H1 (cell line): Measurements from ENCODE around the gene P4HB. TPM values are rescaled to one million over a fixed set of nuclear protein-coding genes. Genes with fewer than 3 reads are reported as not detected.

Experiments
- CTCF ChIA-PET: fragments of 300-600 bp; sonication (Branson Sonifier 250); formaldehyde crosslinking; loops from one replicate; lab custom pipeline; 2021; ENCODE audit not compliant: partially characterized antibody; lab: Charles Lee
- POLR2A ChIA-PET: fragments of 300-600 bp; sonication (Branson Sonifier 250); formaldehyde crosslinking; loops from one replicate; lab custom pipeline; 2021; ENCODE audit warnings: inconsistent platforms; ENCODE audit not compliant: partially characterized antibody; lab: Charles Lee
- DNase-seq, 2 experiments: peaks; one replicate each; pipeline versions ENCODE4 v3.0.0 to v3.0.0-alpha.2; 2010 to 2022; ENCODE audit warnings: low spot score in 2 of 2, low read depth in 1 of 2, mixed read lengths in 1 of 2
- FAIRE-seq: peaks from 2 replicates; lab custom pipeline; 2011; peaks lifted over from hg19 to GRCh38; lab: Jason Lieb, UNC
- H2AFZ ChIP-seq: 2 replicates; pipeline ENCODE4 v1.8.1; 2012; ENCODE audit warnings: low read length, inconsistent platforms
- H2AK5ac ChIP-seq: 2 replicates; pipeline ENCODE4 v1.6.1; 2013; ENCODE audit warnings: low read depth, low read length
- H2BK120ac ChIP-seq: replicated peaks from 2 replicates; pipeline ENCODE3; 2013; ENCODE audit warnings: low read depth, low read length, inconsistent platforms
- H2BK12ac ChIP-seq: 2 replicates; pipeline ENCODE4 v1.6.1; 2013; ENCODE audit warnings: low read depth, low read length
- H2BK15ac ChIP-seq: 2 replicates; pipeline ENCODE4 v1.6.1; 2013; ENCODE audit warnings: low read length
- H2BK20ac ChIP-seq: 2 replicates; pipeline ENCODE4 v1.6.1; 2013; ENCODE audit warnings: low read length
- H2BK5ac ChIP-seq: 2 replicates; pipeline ENCODE4 v1.6.1; 2013; ENCODE audit warnings: low read depth, low read length
- H3K14ac ChIP-seq: 2 replicates; pipeline ENCODE4 v1.6.1; 2013; ENCODE audit warnings: inconsistent platforms; ENCODE audit not compliant: insufficient read length
- H3K18ac ChIP-seq: 2 replicates; pipeline ENCODE4 v1.6.1; 2013; ENCODE audit warnings: low read length; ENCODE audit errors: extremely low read depth
- H3K23ac ChIP-seq: 2 replicates; pipeline ENCODE4 v1.6.1; 2013; ENCODE audit warnings: inconsistent platforms; ENCODE audit not compliant: insufficient read length
- H3K23me2 ChIP-seq: 2 replicates; pipeline ENCODE4 v1.6.1; 2013; ENCODE audit warnings: low read depth, low read length
- H3K27ac ChIP-seq: 2 replicates; pipeline ENCODE4 v1.6.1; 2011; ENCODE audit warnings: low read depth, low read length, inconsistent platforms
- H3K27me3 ChIP-seq, 4 experiments: replicated peaks in 1 of 4; 1 replicate in 1 of 4; 2 replicates in 3 of 4; pipeline versions ENCODE4 v1.6.1 to v1.8.1; 2011 to 2013; ENCODE audit warnings: low read length in 3 of 4, mild to moderate bottlenecking in 3 of 4, inconsistent platforms in 2 of 4, mixed read lengths in 2 of 4, moderate library complexity in 1 of 4; ENCODE audit not compliant: control insufficient read depth in 3 of 4, insufficient read depth in 3 of 4; ENCODE audit errors: extremely low read depth in 1 of 4
- H3K36me3 ChIP-seq, 4 experiments: 2 replicates each; pipeline versions ENCODE4 v1.6.1 to v1.8.1; 2011 to 2013; ENCODE audit warnings: mild to moderate bottlenecking in 4 of 4, low read length in 3 of 4, moderate library complexity in 2 of 4, control low read depth in 1 of 4, inconsistent platforms in 1 of 4; ENCODE audit not compliant: insufficient read depth in 4 of 4, control insufficient read depth in 2 of 4
- H3K4ac ChIP-seq: replicated peaks from 2 replicates; pipeline ENCODE3; 2013; ENCODE audit warnings: low read length, low read depth, mixed read lengths, inconsistent platforms; ENCODE audit not compliant: insufficient read length
- H3K4me1 ChIP-seq, 4 experiments: replicated peaks in 1 of 4; 1 replicate in 1 of 4; 2 replicates in 3 of 4; pipeline versions ENCODE4 v1.6.1 to v1.8.1; 2011 to 2013; ENCODE audit warnings: low read length in 3 of 4, inconsistent platforms in 2 of 4, mixed read lengths in 1 of 4; ENCODE audit not compliant: insufficient read depth in 4 of 4, control insufficient read depth in 3 of 4
- H3K4me2 ChIP-seq, 2 experiments: 2 replicates each; pipeline versions ENCODE4 v1.6.1 to v1.8.1; 2011 to 2013; ENCODE audit warnings: low read depth in 2 of 2, low read length in 2 of 2, control low read depth in 1 of 2, inconsistent platforms in 1 of 2, mild to moderate bottlenecking in 1 of 2; ENCODE audit not compliant: insufficient read depth in 1 of 2
- H3K4me3 ChIP-seq, 4 experiments: fragments of 200-600, 300-600 bp in 1 of 4; sonication (generic), shearing (Covaris generic), sonication (Bioruptor Twin) in 1 of 4; 2 replicates each; pipeline versions ENCODE4 v1.5.1 to v1.8.1; 2011 to 2016; ENCODE audit warnings: low read length in 4 of 4, low read depth in 3 of 4, control low read depth in 2 of 4, inconsistent platforms in 2 of 4, mild to moderate bottlenecking in 2 of 4, mixed read lengths in 1 of 4, moderate library complexity in 1 of 4; ENCODE audit not compliant: insufficient read depth in 2 of 4; ENCODE audit errors: extremely low read depth in 1 of 4
- H3K56ac ChIP-seq: replicated peaks from 2 replicates; pipeline ENCODE3; 2013; ENCODE audit warnings: low read depth, mild to moderate bottlenecking, mixed read lengths, low read length, inconsistent platforms; ENCODE audit not compliant: insufficient read length
- H3K79me1 ChIP-seq: 2 replicates; pipeline ENCODE4 v1.6.1; 2013; ENCODE audit warnings: low read depth, low read length, control low read depth
- H3K79me2 ChIP-seq, 2 experiments: 2 replicates each; pipeline versions ENCODE4 v1.6.1 to v1.8.1; 2012 to 2013; ENCODE audit warnings: low read length in 2 of 2, mild to moderate bottlenecking in 2 of 2, inconsistent platforms in 1 of 2; ENCODE audit not compliant: insufficient read depth in 2 of 2, control insufficient read depth in 1 of 2
- H3K9ac ChIP-seq, 4 experiments: replicated peaks in 1 of 4; 1 replicate in 1 of 4; 2 replicates in 3 of 4; pipeline versions ENCODE4 v1.6.1 to v1.8.1; 2011 to 2013; ENCODE audit warnings: low read depth in 3 of 4, low read length in 3 of 4, control low read depth in 2 of 4, mild to moderate bottlenecking in 2 of 4, moderate library complexity in 2 of 4, inconsistent platforms in 1 of 4; ENCODE audit errors: extremely low read depth in 1 of 4
- H3K9me3 ChIP-seq, 2 experiments: 2 replicates each; pipeline versions ENCODE4 v1.6.1 to v1.8.1; 2012 to 2013; ENCODE audit warnings: mild to moderate bottlenecking in 2 of 2, moderate library complexity in 2 of 2, control low read depth in 1 of 2, inconsistent platforms in 1 of 2, low read depth in 1 of 2, low read length in 1 of 2, mixed read lengths in 1 of 2; ENCODE audit not compliant: insufficient read depth in 2 of 2
- H4K20me1 ChIP-seq, 2 experiments: replicated peaks in 1 of 2; 2 replicates each; pipeline versions ENCODE3 to v1.8.1; 2011 to 2013; ENCODE audit warnings: inconsistent platforms in 2 of 2, low read length in 2 of 2, mild to moderate bottlenecking in 1 of 2; ENCODE audit not compliant: insufficient read depth in 2 of 2, control insufficient read depth in 1 of 2
- H4K5ac ChIP-seq: 2 replicates; pipeline ENCODE4 v1.6.1; 2013; ENCODE audit warnings: low read length, low read depth, mixed read lengths, inconsistent platforms; ENCODE audit not compliant: insufficient read length
- H4K8ac ChIP-seq: 2 replicates; pipeline ENCODE4 v1.8.0; 2013; ENCODE audit warnings: mild to moderate bottlenecking, moderate library complexity, low read length, inconsistent platforms; ENCODE audit not compliant: insufficient read depth; ENCODE audit errors: extremely low read depth
- H4K91ac ChIP-seq: replicated peaks from 2 replicates; pipeline ENCODE3; 2013; ENCODE audit warnings: low read length, mixed read lengths, inconsistent platforms; ENCODE audit not compliant: insufficient read length
- BCL11A ChIP-seq, 2 experiments: IDR thresholded peaks; one replicate each; pipeline ENCODE4 v1.6.1; 2011; ENCODE audit warnings: low read depth in 2 of 2, low read length in 2 of 2, mild to moderate bottlenecking in 2 of 2
- BRCA1 ChIP-seq: IDR thresholded peaks from 2 replicates; pipeline ENCODE4 v1.6.1; 2012; ENCODE audit warnings: low read depth, low read length, improper control_type of control experiment
- CBX5 ChIP-seq: fragments of 300-800, 300-1000 bp; sonication (generic); IDR thresholded peaks from 2 replicates; pipeline ENCODE4 v1.7.1; 2016; ENCODE audit warnings: antibody characterized with exemption, low read length, low read depth
- CEBPB ChIP-seq: IDR thresholded peaks from 2 replicates; pipeline ENCODE4 v1.6.1; 2012; ENCODE audit warnings: low read depth, low read length
- CHD2 ChIP-seq: IDR thresholded peaks from 2 replicates; pipeline ENCODE4 v1.6.1; 2012; ENCODE audit warnings: low read length, improper control_type of control experiment
- CREB1 ChIP-seq: IDR thresholded peaks from 2 replicates; pipeline ENCODE4 v1.6.1; 2012; ENCODE audit warnings: inconsistent platforms
- E2F6 ChIP-seq: IDR thresholded peaks from 2 replicates; pipeline ENCODE4 v1.6.1; 2012; ENCODE audit warnings: inconsistent platforms
- EGR1 ChIP-seq: IDR thresholded peaks from 2 replicates; pipeline ENCODE4 v1.6.1; 2011; ENCODE audit warnings: low read depth, low read length, borderline replicate concordance
- EZH2 ChIP-seq: fragments of 200-600 bp; sonication (generic); IDR thresholded peaks from 2 replicates; pipeline ENCODE4 v1.7.1; 2012; ENCODE audit warnings: low read depth, mild to moderate bottlenecking, moderate library complexity, low read length, inconsistent platforms; ENCODE audit not compliant: severe bottlenecking
- FOSL1 ChIP-seq: IDR thresholded peaks from 2 replicates; pipeline ENCODE4 v1.6.1; 2011; ENCODE audit warnings: mild to moderate bottlenecking, low read depth, low read length, moderate library complexity; ENCODE audit not compliant: insufficient read depth
- RBBP5 ChIP-seq: IDR thresholded peaks from 2 replicates; pipeline ENCODE4 v1.7.1; 2012; ENCODE audit warnings: low read depth, mild to moderate bottlenecking, inconsistent platforms, low read length, moderate library complexity, borderline replicate concordance
- SP1 ChIP-seq: IDR thresholded peaks from 2 replicates; pipeline ENCODE4 v1.6.1; 2011; ENCODE audit warnings: low read depth, low read length
- SRF ChIP-seq: IDR thresholded peaks from 2 replicates; pipeline ENCODE4 v1.6.1; 2011; ENCODE audit warnings: mild to moderate bottlenecking, low read depth, low read length, moderate library complexity
- TAF7 ChIP-seq: optimal IDR thresholded peaks from 2 replicates; pipeline ENCODE3; 2011; ENCODE audit warnings: low read depth, mild to moderate bottlenecking, inconsistent platforms, low read length, moderate library complexity, borderline replicate concordance
- WGBS, 2 experiments: shearing (Covaris generic) in 1 of 2; methylation state at CpG; one replicate each; pipeline versions ENCODE4 v1.1.6 to v1.1.7; 2013 to 2015; ENCODE audit warnings: low lambda C conversion rate in 2 of 2, mixed read lengths in 2 of 2, inconsistent platforms in 1 of 2, low coverage in 1 of 2, missing lambda C conversion rate in 1 of 2; ENCODE audit not compliant: insufficient replicate concordance in 2 of 2, insufficient coverage in 1 of 2, insufficient read length in 1 of 2; ENCODE audit errors: extremely low coverage in 1 of 2, missing lambda C conversion rate in 1 of 2; 5-methylcytosine and 5-hydroxymethylcytosine counted together
- polyA plus RNA-seq, 7 experiments: library from polyadenylated mRNA; depleted of rRNA in 3 of 7; stranded (reverse) in 5 of 7; unstranded in 2 of 7; fragments of >200 nt in 5 of 7; fragments of 200-250 nt in 2 of 7; gene quantifications; 1 replicate in 5 of 7; 2 replicates in 1 of 7; 4 replicates in 1 of 7; pipeline versions ENCODE4 v1.2.1 to v1.2.3, GENCODE V29; 2011 to 2013; ENCODE audit warnings: missing spikeins in 2 of 7, mixed read lengths in 2 of 7
- total RNA-seq: library from RNA; stranded (reverse); fragmentation: NEBNext Ultra II Directional; extraction: Animal tissue kit (Norgen Biotek cat#: 25700); gene quantifications from 2 replicates; pipeline ENCODE4 v1.2.1, GENCODE V29; 2021

The P4HB gene
- total and polyA plus RNA-seq, 2 of the 8 experiments (the other 6 are each of a cell fraction or from before 2014, with no cell fraction given): 41.4 to 379 TPM

GRCh38 chr17:81905993-81906392 lies 45.7 kb upstream of the P4HB start:
- no peak for FAIRE-seq
- Histone ChIP-seq H3K4me3 (no peak overlapping the region), H2BK5ac (no peak overlapping the region), H3K56ac (no peak overlapping the region), H3K18ac (no peak overlapping the region), H3K79me1 (peaks cover 2% of the 10 kb centered on the region; the same call in 1 of the 2 replicates), H3K4me1 (peaks cover 0 to 15% (median 8%) of the 10 kb centered on the region in 4 experiments; a peak in 4 of 7 replicates), H3K4ac (no peak overlapping the region), H3K23me2 (peaks cover 12% of the 10 kb centered on the region; the same call in 1 of the 2 replicates), H4K5ac (no peak overlapping the region), H3K27me3 (peaks cover 0 to 25% (median 14%) of the 10 kb centered on the region in 4 experiments; a peak in 5 of 7 replicates), H4K8ac (no peak overlapping the region), H3K36me3 (no peaks in the 10 kb centered on the region; a peak in 3 of 8 replicates), H3K14ac (no peak overlapping the region), H2AK5ac (no peak overlapping the region), H3K27ac (no peak overlapping the region), H4K20me1 (peaks cover 4 to 19% of the 10 kb centered on the region in 2 experiments), H2BK12ac (no peak overlapping the region), H4K91ac (no peak overlapping the region), H3K23ac (no peak overlapping the region), H3K9ac (no peak overlapping the region), H2BK20ac (no peak overlapping the region), H3K9me3 (no peaks in the 10 kb centered on the region), H2BK15ac (no peak overlapping the region), H2BK120ac (no peak overlapping the region), H3K79me2 (no peaks in the 10 kb centered on the region), H3K4me2 (no peak overlapping the region), H2AFZ (no peak overlapping the region)
- DNase-seq: no peak
- WGBS, 2 experiments: 81% methylated on average over 5 of the region's 10 CpGs; no CpG with 5 or more reads in 1 of the 2 experiments
- ChIA-PET POLR2A (interaction anchor here (0.7 to 2.0 kb wide), 6 partner anchors 9 to 26 kb away, joined by 3 to 11 read pairs (median 4); partner anchors contain the start of gene ANAPC11), CTCF (interaction anchor here (0.6 to 1.6 kb wide), 7 partner anchors 10 to 164 kb away, joined by 3 to 7 read pairs (median 4); no protein-coding TSS in a partner anchor)
- TF ChIP-seq SRF (no peak), CREB1 (no peak), BCL11A (IDR thresholded peaks at IDR 0.05; ENCODE audit: low read depth in 2 of 2, low read length in 2 of 2) (no peak), EZH2 (no peak), CBX5 (no peak), RBBP5 (no peak), FOSL1 (no peak), EGR1 (no peak), BRCA1 (no peak), CHD2 (no peak), E2F6 (no peak), CEBPB (no peak), TAF7 (no peak), SP1 (no peak)
